Lower leg skin (tissue), 3 donors: ENCODE results near the gene LRRC14B.

ENCODE experiments used
- POLR2A ChIP-seq, 2 donors: fragments of 450-650 bp; IDR thresholded peaks; one replicate each; pipeline ENCODE4 v1.6.1; 2016 to 2017; ENCODE audit warnings: antibody characterized with exemption in 2 of 2, mild to moderate bottlenecking in 1 of 2, moderate library complexity in 1 of 2
- TF ChIP-seq, protein P1 (sequence below), 3 donors: fragments of 450-650 bp; IDR thresholded peaks; one replicate each; pipeline ENCODE4 v1.5.1; 2016; ENCODE audit warnings: antibody characterized with exemption in 3 of 3, mild to moderate bottlenecking in 3 of 3, moderate library complexity in 2 of 3

DNA sequence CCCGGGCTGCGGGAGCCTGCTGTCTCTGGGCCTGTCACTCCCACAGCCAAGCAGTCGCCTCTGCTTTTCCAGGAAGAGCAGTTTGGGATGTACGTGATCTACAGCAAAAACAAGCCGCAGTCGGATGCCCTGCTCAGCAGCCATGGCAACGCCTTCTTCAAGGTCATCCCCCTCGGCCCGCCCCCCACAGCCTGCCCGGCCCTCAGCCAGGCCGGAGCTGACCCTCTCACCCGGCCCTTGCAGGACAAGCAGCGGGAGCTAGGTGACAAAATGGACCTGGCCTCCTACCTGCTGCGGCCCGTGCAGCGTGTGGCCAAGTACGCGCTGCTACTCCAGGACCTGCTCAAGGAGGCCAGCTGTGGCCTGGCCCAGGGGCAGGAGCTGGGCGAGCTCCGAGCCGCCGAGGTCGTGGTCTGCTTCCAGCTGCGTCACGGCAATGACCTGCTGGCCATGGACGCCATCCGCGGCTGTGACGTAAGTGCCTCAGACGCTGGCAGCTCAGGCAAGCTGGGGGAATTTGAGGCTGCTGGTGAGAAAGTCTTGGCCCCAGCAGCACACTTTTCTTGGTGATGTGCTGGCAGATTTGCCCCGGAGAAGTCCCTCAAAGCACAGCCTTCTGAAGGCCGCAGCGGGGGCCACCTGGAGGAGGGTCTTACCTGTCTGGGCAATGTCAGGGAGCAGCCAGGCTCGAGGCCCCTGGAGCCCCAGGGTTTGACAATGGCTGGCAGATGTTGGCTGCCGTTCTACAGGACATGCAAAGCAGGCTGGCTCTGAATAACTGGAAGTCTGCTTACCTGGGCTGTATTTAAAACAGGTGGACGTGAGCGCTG lies 20.1 kb upstream of the LRRC14B start:
- TF ChIP-seq POLR2A (IDR thresholded peaks at IDR 0.05): no peak
- TF ChIP-seq, protein P1, sequence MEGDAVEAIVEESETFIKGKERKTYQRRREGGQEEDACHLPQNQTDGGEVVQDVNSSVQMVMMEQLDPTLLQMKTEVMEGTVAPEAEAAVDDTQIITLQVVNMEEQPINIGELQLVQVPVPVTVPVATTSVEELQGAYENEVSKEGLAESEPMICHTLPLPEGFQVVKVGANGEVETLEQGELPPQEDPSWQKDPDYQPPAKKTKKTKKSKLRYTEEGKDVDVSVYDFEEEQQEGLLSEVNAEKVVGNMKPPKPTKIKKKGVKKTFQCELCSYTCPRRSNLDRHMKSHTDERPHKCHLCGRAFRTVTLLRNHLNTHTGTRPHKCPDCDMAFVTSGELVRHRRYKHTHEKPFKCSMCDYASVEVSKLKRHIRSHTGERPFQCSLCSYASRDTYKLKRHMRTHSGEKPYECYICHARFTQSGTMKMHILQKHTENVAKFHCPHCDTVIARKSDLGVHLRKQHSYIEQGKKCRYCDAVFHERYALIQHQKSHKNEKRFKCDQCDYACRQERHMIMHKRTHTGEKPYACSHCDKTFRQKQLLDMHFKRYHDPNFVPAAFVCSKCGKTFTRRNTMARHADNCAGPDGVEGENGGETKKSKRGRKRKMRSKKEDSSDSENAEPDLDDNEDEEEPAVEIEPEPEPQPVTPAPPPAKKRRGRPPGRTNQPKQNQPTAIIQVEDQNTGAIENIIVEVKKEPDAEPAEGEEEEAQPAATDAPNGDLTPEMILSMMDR (IDR thresholded peaks at IDR 0.05): no peak
